Epidermal melanocyte (primary cell): ENCODE data around the gene RAD54L2.
"Not testable (repeated sequence)": the region's sequence is repeated elsewhere in the genome, so short reads cannot be mapped to it uniquely, and the experiment has no call there.

ENCODE experiments used
- DNase-seq: peaks from one replicate; pipeline ENCODE4 v3.0.0; 2011; ENCODE audit warnings: low spot score; ENCODE audit not compliant: insufficient read length

RAD54L2 gene, protein sequence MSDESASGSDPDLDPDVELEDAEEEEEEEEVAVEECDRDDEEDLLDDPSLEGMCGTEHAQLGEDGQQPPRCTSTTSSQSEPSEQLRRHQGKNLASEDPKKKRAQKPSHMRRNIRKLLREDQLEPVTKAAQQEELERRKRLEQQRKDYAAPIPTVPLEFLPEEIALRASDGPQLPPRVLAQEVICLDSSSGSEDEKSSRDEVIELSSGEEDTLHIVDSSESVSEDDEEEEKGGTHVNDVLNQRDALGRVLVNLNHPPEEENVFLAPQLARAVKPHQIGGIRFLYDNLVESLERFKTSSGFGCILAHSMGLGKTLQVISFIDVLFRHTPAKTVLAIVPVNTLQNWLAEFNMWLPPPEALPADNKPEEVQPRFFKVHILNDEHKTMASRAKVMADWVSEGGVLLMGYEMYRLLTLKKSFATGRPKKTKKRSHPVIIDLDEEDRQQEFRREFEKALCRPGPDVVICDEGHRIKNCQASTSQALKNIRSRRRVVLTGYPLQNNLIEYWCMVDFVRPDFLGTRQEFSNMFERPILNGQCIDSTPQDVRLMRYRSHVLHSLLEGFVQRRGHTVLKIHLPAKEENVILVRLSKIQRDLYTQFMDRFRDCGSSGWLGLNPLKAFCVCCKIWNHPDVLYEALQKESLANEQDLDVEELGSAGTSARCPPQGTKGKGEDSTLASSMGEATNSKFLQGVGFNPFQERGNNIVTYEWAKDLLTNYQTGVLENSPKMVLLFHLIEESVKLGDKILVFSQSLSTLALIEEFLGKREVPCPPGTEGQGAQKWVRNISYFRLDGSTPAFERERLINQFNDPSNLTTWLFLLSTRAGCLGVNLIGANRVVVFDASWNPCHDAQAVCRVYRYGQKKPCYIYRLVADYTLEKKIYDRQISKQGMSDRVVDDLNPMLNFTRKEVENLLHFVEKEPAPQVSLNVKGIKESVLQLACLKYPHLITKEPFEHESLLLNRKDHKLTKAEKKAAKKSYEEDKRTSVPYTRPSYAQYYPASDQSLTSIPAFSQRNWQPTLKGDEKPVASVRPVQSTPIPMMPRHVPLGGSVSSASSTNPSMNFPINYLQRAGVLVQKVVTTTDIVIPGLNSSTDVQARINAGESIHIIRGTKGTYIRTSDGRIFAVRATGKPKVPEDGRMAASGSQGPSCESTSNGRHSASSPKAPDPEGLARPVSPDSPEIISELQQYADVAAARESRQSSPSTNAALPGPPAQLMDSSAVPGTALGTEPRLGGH (N-terminal part only)

DNA sequence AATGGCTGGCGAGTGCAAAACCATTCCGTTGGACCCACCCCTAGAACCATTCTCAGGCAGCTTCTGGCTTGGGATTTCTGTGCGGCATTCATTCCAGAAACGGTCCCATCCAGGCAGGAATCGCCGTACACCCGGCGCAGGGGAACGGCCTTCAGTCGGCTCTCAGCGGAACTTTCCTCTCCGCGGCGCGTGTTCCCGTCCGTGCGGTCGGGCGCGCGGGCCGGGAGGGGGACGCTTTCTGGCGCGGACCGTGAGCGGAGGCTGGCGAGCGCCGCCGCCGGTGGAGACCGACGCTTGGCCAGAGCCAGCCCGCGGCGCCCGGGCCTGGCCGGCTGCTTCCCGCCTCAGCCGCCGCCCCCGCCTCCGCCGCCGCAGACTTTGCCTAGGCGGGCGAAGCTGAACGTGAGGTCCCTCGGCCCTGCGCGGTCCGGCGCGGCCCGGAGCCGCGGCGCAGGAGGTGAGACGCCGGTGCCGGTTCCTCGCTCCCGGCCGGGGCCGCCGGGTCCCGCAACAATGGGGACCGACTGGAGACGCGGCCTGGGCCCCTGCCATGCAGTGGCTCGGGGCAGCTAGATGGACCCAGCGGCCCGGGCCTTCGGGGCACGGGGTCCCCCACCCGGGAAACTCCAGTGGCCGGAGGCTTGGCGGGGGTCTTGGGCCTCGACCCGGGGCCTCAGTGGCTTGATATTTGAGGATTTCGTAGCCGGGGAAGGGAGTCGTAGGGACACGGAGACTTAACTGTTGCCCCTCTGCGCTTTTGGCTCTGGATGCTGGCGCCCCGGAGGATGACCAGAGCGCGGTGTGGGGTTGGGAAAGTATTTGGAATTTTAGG is at the start of gene RAD54L2:
Gene RAD54L2, plus strand, starts transcription at position 261 of the 832 bp plus-strand sequence. CDS start 51,702 bp downstream, outside the sequence.
- peak; percentile 85 for DNase-seq

DNA sequence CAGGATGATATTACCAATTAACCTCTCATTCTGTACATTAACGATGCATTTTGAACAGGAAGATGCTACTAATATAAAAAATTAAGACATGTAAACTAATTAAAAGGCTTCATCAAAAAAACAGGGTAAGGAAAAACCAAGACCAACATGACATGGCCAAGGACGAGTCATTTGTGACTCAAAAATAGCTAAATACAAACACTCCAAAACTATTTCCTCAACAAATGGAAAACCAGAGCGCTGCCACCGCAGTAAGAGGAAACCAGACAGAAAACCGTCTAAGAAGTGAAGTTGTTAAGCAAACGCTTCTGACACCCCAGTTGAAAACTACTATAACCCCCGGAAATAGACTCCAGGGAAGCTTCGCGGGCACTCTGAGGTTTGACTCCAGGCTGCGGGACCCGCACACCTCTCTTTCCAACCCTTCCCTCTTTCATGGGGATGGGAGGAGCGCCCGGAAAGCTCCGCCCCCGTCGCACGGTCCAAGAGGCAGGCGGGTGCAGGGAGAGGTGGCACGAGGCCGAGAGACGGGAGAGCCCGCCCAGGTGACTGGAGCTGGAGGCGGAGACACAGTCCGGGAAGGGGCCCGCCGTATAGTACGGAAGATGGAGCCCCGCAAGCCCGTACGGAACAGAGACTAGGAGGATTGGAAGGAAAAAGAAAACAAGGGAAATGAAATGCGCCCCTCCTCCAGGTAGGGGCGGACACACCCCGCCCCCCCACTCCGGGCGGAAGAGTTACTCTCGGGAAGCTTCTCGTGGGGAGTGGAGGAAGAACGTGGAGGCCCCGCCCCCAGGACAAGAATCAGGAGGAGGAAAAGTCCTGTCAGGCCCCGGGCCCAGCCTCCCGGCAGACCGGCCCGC is 39.4 kb upstream of the RAD54L2 start:
- peak; percentile 78 for DNase-seq

DNA sequence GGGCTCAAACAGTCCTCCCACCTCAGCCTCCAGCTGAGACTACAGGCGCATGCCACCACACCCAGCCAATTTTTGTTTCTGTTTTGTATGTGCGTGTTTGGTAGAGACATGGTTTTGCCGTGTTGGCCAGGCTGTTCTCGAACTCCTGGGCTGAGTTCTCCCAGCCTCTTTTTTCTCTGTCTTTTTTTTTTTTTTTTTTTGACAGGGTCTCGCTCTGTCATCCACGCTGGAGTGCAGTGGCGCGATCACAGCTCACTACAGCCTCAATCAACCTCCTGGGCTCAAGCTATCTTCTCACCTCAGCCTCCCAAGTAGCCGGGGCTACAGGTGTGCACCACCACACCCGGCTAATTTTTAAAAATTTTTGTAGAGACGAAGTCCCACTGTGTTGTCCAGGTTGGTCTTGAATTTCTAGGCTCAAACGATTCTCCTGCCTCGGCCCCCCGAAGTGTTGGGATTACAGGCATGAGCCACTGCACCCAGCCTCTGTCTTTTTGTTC is 37.8 kb upstream of the RAD54L2 start:
- no peak for DNase-seq

DNA sequence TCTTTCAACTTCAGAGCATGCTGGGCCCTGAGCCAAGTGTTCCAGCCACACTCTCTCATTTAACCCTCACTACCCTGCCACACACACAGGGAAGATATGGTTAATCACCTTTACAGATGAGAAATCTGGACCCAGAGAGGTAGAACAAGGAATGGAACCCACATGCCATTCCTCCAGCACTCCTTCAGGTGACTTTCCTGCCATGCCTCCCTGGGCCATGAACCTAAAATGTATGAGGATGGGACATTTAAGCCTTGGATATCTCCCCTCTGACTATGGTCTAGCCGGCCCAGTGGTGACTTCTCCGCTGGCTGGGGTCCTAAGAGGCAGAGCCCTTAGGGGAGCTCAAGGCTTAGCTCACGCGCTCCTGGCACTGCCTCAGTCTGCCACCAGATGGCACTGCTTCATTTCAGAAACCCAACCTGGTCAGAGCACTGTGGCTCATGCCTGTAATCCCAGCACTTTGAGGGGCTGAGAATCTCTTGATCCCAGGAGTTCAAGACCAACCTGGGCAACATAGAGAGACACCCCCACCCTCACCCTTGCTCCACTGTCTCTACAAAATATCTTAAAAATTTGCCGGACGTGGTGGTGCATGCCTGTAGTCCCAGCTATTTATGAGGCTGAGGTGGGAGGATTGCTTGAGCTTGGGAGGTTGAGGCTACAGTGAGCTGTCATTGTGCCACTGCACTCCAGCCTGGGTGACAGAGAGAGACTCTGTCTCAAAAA is 36.5 kb upstream of the RAD54L2 start:
- DNase-seq = no peak

DNA sequence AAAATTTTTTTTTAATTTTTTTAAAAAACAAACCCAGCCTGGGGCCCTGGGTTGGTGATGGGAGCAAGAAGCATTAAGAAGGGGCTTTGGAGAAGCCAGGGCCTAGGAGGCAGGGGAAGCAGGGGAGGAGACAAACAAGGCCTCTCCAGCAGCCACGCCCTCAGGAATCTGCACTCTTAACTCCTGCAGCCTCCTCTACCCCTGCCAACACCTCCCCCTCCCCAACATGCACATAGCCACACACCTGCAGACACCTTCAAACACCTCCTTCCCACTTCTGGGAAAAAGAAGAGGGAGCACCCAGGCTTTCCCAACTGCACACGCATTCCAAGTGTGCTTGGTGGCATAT is 36.0 kb upstream of the RAD54L2 start:
- DNase-seq = no peak

DNA sequence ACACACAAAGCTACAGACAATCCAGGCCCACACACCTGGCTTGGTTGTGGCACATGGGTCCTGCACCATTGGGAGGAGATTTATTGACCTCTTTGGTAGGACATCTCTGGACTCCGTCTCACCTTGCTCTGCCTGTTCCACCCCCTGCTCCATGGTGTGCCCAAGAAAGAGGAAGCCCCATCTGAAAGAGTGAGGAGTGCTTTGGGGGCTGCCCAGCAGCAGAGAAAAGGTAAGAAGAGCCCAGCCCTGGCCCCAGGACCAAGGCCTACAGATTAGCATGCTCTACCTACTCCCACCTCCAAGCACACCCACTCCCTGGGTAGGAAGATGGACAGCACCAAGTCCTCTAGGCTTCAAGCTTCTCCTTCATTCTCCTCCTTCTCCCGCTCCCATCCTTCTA is 35.5 kb upstream of the RAD54L2 start:
- DNase-seq = no peak

DNA sequence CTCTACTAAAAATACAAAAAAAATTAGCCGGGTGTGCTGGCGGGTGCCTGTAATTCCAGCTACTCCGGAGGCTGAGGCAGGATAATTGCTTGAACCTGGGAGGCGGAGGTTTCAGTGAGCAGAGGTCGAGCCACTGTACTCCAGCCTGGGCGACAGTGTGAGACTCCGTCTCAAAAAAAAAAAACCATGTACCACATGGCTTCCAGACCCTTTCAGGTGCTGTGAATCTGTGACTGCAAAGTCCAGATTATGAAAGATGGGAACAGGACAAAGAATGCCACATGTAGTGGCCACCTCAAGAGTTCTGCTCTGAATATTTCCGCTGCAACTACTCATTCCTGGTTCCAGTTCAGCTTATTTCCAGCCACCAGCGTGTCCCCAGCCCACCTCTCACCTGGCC is 30.3 kb upstream of the RAD54L2 start:
- no peak for DNase-seq

DNA sequence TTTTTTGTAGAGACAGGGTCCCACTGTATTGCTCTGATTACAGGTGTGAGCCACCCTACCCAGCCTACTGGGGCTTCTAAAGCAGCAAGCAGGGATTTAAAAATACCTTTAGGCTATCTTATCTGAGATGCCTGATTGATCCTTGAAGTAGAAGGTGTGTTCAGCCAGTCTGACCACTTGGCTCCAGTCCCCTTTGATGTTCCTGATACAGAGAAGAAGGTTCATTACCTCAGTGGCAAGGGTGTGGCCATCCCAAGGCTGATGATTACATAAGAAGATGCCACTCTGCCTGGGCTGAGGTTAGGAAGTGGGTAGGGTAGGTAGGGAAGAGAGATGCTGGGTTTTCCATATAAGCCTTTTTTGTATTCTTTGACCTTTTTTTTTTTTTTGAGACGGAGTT is 27.5 kb upstream of the RAD54L2 start:
- no peak for DNase-seq

DNA sequence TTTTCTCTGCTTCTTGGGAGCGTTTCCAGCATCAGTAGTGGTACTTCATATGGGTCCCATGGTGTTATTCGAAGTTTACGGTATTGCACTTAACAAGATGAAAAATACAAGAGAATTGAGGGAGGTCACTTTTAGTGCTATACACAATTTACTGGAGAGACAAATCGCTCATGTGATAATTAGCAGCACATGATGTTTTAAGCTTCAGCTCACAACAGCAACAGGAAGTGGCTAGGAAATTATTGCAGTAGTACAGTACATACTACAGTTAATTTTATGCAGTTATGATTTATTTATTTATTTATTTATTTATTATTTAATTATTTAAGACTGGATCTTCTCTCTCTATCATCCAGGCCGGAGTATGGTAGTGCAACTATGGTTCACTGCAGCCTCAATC is 24.3 kb upstream of the RAD54L2 start:
- DNase-seq = no peak

DNA sequence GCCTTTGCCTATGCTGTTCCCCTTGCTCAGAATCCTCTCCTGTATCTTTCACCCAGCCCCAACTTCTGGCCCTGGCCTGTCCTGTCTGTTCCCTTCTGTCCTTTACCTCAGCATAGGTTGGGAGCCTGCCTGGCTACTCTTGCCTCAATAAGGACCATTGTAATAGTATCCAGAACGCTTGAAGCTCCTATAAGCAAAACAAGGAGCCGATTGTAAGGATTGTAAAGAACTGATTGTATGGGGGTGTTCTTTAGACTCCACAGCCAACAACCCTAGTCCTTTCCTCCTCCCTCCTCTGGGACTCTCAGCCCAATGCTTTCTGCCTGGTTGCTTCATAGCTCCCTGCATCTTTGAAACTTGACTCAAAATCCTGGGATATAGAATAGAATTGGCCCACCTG is 18.7 kb upstream of the RAD54L2 start:
- DNase-seq = peak; percentile 88

DNA sequence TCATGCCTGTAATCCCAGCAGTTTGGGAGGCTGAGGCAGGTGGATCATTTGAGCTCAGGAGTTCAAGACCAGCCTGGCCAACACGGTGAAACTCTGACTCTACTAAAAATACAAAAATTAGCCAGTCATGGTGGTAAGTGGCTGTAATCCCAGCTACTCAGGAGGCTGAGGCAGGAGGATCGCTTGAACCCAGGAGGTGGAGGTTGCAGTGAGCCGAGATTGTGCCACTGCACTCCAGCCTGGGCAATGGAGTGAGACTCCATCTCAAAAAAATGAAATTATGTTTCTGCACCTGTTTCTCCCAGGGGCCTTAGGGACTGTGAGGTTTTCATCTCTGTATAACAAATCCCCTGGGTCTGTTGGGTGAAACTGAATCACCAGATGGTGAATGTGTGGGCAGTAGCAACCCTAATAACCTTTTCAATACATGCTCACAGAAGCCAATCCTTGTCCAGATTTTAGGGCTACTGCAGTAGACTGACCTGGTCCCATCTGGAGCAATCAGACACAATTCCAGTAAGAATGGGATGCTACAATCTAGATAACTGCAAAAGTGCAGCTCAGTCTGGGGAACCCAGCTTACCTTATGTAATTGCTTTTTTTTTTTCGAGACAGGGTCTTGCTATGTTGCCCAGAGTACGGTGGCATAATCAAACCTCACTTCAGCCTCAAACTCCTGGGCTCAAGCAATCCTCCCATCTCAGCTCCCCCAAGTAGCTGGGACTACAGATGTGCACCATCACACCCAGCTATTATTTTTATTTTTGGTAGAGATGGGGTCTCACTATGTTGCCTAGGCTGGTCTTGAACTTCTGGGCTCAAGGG is 17.4 kb upstream of the RAD54L2 start:
- not testable (repeated sequence) for DNase-seq

DNA sequence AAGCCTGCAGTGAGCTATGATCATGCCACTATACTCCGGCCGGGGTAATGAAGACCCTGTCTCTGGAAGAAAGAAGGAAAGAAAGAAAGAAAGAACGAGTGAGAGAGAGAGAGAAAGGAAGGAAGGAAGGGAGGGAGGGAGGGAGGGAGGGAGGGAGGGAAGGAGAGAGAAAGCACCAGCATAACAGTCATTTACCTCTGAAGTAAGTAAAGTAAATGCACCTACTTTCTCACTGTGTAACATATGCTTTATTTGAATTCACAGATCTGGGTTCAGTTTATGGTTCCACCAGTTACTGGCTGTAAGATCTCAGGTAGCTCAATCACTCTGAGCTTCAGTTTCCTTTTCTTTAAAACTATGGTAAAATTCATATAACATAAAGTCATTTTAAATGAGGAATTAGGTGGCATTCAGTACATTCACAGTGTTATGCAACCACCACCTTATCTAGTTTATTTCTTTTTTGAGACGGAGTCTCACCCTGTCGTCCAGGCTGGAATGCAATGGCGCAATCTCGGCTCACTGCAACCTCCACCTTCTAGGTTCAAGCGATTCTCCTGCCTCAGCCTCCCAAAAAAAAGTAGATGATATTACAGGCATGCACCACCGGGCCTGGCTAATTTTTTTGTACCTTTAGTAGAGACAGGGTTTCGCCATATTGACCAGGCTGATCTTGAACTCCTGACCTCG is 16.1 kb upstream of the RAD54L2 start:
- no peak for DNase-seq

DNA sequence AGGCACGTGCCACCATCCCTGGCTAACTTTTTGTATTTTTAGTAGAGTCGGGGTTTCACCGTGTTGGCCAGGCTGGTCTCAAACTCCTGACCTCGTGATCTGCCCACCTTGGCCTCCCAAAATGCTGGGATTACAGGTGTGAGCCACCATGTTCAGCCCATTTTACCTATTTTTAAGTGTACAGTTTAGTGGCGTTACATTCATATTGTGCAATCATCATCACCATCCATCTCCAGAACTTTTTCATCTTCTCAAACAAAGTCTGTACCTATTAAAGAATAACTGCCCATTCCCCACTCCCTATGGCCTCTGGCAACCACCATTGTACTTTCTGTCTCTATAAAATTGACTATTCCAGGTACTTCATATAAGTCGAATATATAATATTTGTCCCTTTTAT is 13.6 kb upstream of the RAD54L2 start:
- not testable (repeated sequence) for DNase-seq

DNA sequence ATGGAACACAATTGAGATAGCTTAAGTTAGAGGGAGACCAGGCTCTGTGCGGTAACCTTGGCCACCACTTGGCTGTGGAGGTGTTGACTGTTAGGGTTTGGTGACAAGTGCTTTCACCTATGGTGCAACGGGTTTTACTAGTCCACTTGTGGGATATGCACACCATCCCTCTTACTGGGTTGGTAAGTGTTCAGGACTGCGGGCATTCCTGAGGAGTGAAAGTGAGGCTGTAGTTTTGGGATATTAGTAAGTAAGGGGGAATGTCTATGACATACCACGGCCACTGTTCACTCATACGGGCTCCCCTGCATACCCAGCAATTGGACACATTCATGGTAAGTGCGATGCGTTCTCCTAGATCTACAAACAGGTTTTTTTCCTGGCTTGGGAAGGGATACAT is 8.0 kb upstream of the RAD54L2 start:
- no peak for DNase-seq

DNA sequence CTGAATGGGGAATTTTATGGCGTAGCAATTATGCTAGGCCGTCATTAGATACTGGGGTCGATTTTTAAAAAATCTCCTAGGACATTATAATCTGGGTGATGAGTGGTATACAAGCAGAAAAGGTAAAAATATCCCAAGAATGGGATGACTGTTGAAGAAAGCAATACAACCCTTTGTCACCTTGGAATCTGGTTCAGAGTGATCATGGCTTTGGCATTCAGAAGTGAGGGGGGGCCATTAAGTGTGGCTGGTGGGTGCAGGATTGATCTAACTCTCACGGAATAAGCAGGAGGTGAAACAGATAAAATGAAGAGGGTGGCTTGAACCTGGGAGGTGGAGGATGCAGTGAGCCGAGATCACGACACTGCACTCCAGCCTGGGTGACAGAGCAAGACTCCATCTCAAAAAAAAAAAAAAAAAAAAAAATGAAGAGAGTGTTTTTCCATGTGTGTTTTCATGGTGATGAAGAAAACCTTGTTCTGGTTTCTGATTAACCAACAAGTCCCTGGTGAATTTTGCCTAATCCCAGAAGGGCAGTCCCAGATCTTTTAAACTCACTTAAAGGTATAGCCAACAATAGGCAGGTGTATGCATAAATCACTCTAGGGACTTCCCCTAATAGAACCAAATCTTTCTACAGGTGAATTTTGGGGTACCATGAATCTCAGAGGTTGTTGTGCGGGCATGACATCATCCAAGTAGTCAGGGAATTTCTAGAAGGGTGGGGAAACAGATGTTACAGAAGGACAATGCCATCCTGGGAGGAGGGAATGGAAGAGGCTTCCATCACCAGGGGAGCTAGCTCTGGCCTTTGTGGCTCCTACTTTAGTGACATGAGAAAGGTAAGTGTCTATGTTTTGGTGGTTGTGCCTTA is 3.1 kb upstream of the RAD54L2 start:
- no peak for DNase-seq

DNA sequence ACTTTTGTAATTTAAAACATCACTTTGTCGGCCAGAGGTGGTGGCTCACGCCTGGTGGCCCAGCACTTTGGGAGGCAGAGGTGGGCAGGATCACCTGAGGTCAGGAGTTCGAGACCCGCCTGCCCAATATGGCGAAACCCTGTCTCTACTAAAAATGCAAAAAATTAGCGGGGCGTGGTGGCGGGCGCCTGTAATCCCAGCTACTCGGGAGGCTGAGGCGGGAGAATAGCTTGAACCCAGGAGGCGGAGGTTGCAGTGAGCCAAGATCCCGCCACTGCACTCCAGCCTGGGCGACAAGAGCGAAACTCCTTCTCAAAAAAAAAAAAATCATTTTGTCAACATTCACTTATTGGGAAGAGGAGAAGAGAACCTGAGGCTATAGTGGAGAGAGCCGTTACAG is 888 bp upstream of the RAD54L2 start:
- not testable (repeated sequence) for DNase-seq

DNA sequence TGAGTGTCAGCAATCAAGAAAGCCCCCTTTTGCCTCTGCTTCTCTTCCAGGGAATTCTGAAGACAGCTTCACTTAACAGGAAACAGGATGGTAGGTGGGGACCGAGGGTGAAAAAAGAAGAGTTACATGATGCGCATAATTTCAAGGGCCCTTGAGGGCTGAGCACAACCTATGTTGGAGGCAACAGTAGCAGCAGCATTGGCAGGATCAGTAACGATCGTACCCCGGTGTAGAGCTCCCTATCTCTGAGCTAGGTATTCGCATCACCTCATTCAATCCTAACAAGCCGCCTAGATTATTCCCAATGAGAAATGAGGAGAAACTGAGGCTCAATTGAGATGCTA is 432 bp upstream of the RAD54L2 start:
- DNase-seq = no peak
